ENCODE results near the gene TJP1.
A peak's percentile ranks its signal among the peaks of the same experiment; 100 is the strongest.

TJP1 gene

DNA sequence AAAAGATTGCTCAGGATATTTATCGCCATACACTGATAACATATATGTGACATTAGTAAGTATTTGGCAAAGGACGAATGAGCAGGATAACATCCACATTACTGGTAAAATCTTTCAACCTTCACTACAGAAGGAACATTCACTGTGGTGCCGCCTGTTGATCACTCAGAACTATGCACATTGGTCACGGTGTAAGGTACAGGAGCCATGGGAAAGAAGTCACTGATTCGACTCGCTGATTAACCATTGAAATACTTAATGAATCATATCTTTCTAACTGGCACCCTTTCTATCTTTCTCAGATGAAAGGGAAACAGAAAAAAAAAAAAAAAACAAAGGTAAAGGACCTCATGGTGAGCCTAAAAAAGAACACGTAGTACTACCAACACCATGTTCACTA lies 68.8 kb downstream of the TJP1 start:
- peaks cover 0 to 34% (median 5%) of the 10 kb centered on the region in 4 donors for H3K4me1 ChIP-seq
- H3K27ac ChIP-seq = no peak overlapping the region
- no peaks in the 10 kb centered on the region for H3K9me3 ChIP-seq
- H3K36me3 ChIP-seq = peaks cover 4 to 10% (median 8%) of the 10 kb centered on the region in 3 donors
- no peak for DNase-seq
- no peaks in the 10 kb centered on the region for H3K27me3 ChIP-seq
- TF ChIP-seq, protein P1, sequence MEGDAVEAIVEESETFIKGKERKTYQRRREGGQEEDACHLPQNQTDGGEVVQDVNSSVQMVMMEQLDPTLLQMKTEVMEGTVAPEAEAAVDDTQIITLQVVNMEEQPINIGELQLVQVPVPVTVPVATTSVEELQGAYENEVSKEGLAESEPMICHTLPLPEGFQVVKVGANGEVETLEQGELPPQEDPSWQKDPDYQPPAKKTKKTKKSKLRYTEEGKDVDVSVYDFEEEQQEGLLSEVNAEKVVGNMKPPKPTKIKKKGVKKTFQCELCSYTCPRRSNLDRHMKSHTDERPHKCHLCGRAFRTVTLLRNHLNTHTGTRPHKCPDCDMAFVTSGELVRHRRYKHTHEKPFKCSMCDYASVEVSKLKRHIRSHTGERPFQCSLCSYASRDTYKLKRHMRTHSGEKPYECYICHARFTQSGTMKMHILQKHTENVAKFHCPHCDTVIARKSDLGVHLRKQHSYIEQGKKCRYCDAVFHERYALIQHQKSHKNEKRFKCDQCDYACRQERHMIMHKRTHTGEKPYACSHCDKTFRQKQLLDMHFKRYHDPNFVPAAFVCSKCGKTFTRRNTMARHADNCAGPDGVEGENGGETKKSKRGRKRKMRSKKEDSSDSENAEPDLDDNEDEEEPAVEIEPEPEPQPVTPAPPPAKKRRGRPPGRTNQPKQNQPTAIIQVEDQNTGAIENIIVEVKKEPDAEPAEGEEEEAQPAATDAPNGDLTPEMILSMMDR (IDR thresholded peaks at IDR 0.05) = no peak
- H3K4me3 ChIP-seq = no peak overlapping the region
- intact Hi-C loops (cut with DNase I; ENCODE audit: low total_unique reads) = loop anchor here (5.0 kb wide), 1 partner anchor 169 kb away; no protein-coding TSS in a partner anchor

DNA sequence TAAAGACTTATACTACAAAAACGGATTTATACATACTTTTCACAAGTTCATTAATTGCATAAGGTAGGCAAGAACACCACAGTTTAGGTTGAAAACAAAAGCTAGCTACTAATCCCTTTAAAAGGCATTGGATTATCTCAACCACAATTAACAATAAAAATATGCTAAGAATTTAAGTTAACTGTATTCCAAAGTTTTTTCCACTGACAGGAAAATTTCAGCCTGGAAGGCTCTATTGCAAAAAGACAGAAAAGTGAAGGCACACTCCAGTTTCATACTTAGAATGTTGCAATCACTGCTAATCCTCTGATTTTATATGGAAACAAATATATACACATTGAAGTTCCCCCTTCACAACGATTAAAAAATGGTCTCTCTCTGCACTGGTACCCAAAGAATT lies 71.5 kb downstream of the TJP1 start:
- Histone ChIP-seq H3K27me3 (no peaks in the 10 kb centered on the region), H3K4me3 (no peak overlapping the region), H3K36me3 (peaks cover 4 to 11% (median 6%) of the 10 kb centered on the region in 3 donors), H3K9me3 (no peaks in the 10 kb centered on the region), H3K4me1 (peaks cover 0 to 11% (median 1%) of the 10 kb centered on the region in 4 donors), H3K27ac (no peak overlapping the region)
- no peak for DNase-seq
- intact Hi-C loops (cut with DNase I; ENCODE audit: low total_unique reads) = loop anchor here (5.0 kb wide), 1 partner anchor 172 kb away; no protein-coding TSS in a partner anchor
- TF ChIP-seq, protein P1 (IDR thresholded peaks at IDR 0.05) = no peak

DNA sequence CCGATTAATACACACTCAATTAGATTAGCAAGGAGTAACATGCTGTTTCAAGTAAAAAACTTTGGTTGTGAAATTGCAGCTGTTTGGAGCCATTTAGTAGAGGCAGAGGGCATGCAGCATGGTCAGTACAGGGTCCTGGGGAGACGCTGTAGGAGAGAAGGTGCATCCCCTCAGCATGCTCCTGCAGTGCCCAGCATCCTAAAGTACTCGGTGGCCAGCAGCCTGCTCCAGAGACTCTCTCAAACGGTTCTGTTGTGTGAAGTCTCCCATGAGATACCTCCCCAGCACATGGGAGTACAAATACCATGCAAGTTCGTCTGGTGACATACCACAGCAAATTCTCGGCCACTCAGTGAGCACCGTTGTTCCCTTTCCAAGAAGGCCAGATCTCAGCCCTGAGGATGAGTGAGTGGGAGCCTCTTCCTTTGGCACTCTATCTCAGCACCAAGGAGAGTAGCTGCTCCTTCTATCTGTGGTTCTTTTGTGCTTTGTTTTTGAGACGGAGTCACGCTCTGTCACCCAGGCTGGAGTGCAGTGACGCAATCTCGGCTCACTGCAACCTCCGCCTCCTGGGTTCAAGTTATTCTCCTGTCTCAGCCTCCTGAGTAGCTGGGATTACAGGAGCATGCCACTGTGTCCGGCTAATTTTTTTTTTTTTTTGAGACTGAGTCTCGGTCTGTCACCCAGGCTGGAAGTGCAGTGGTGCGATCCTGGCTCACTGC lies 72.7 kb downstream of the TJP1 start:
- peaks cover 0 to 10% (median 0%) of the 10 kb centered on the region in 4 donors for H3K4me1 ChIP-seq
- no peak overlapping the region for H3K27ac ChIP-seq
- no peak for DNase-seq
- intact Hi-C loops (cut with DNase I; ENCODE audit: low total_unique reads) = loop anchor here (5.0 kb wide), 1 partner anchor 173 kb away; no protein-coding TSS in a partner anchor
- H3K36me3 ChIP-seq = peaks cover 4 to 11% (median 6%) of the 10 kb centered on the region in 3 donors
- no peaks in the 10 kb centered on the region for H3K9me3 ChIP-seq
- no peaks in the 10 kb centered on the region for H3K27me3 ChIP-seq
- TF ChIP-seq, protein P1 (IDR thresholded peaks at IDR 0.05) = no peak
- no peak overlapping the region for H3K4me3 ChIP-seq

DNA sequence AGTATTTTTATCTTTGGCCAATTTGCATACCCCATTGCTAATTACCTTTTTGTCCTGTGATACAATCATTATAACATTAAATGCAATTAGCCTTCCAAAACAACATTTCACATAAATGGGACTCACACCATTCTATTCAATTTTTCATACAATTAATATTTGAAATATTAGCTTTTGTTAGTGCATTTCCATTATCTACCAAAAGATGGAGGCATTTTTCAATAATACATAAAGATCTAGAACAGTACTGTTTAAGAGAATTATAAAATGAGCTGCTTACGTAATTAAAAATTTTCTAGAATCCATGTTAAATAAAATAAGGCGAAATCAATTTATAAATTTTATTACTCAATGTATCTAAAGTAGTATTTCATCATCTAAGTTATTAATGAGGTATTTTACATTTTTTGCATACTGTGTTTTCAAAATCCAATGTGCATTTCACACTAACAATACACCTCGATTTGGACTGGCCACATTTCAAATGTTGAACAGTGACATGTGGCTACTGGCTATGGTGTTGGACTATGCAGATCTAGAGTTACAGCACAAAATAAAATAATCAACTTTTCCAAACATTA lies 74.3 kb downstream of the TJP1 start:
- peaks cover 0 to 10% (median 0%) of the 10 kb centered on the region in 4 donors for H3K4me1 ChIP-seq
- no peak overlapping the region for H3K4me3 ChIP-seq
- H3K27ac ChIP-seq = no peak overlapping the region
- no peaks in the 10 kb centered on the region for H3K9me3 ChIP-seq
- TF ChIP-seq, protein P1 (IDR thresholded peaks at IDR 0.05) = peak; percentile 43 to 45
- DNase-seq = no peak
- intact Hi-C loops (cut with DNase I; ENCODE audit: low total_unique reads) = no loop called here
- no peaks in the 10 kb centered on the region for H3K27me3 ChIP-seq
- peaks cover 0 to 11% (median 0%) of the 10 kb centered on the region in 3 donors for H3K36me3 ChIP-seq

DNA sequence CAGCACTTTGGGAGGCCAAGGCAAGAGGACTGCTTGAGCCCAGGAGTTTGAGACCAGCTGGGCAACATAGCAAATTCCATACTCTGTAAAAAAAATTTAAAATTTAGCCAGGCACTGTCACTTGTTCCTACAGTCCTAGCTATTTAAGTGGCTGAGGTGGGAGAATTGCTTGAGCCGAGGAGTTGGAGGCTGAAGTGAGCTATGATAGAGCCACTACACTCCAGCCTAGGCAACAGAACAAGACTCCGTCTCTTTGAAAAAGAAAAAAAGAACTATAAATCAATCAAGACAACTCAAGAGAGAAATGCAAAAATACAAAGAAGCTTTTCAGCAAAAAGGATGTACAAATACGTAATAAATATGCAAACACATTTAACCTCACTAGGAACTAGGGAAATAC lies 78.8 kb downstream of the TJP1 start:
- H3K36me3 ChIP-seq = peaks cover 33 to 38% (median 36%) of the 10 kb centered on the region in 3 donors
- H3K9me3 ChIP-seq = no peaks in the 10 kb centered on the region
- DNase-seq = no peak
- TF ChIP-seq, protein P1 (IDR thresholded peaks at IDR 0.05) = no peak
- intact Hi-C loops (cut with DNase I; ENCODE audit: low total_unique reads) = no loop called here
- H3K4me1 ChIP-seq = no peaks in the 10 kb centered on the region
- no peak overlapping the region for H3K4me3 ChIP-seq
- no peaks in the 10 kb centered on the region for H3K27me3 ChIP-seq
- H3K27ac ChIP-seq = no peak overlapping the region

All from tibial artery (tissue), 4 donors.